Upper lobe of right lung (tissue), 1 donor: ENCODE measurements around the gene CTAG2. TPM values are rescaled to one million over a fixed set of nuclear protein-coding genes. Genes with fewer than 3 reads are reported as not detected.

Source experiments
- ATAC-seq: fragments of 200-7000 bp; cut with Tn5 transposase; one replicate; pipeline ENCODE4 v1.9.1; 2020; ENCODE audit warnings: mild to moderate bottlenecking, moderate library complexity
- DNase-seq: peaks from one replicate; pipeline ENCODE4 v3.0.0-alpha.2; 2020
- H3K27ac ChIP-seq: fragments of 200-600 bp; one replicate; pipeline ENCODE4 v1.8.0; 2022
- H3K27me3 ChIP-seq: fragments of 200-600 bp; one replicate; pipeline ENCODE4 v1.8.0; 2022; ENCODE audit warnings: mild to moderate bottlenecking
- H3K36me3 ChIP-seq: fragments of 200-600 bp; one replicate; pipeline ENCODE4 v1.8.0; 2022
- H3K4me1 ChIP-seq: fragments of 200-600 bp; one replicate; pipeline ENCODE4 v1.8.0; 2022
- H3K4me3 ChIP-seq: fragments of 200-600 bp; one replicate; pipeline ENCODE4 v1.8.0; 2022; ENCODE audit warnings: mild to moderate bottlenecking
- H3K9me3 ChIP-seq: fragments of 200-600 bp; one replicate; pipeline ENCODE4 v1.8.0; 2022
- intact Hi-C: fragments of 100-400 bp; cut with DNase I; formaldehyde crosslinking; loops from one replicate; pipeline ENCODE4 v1.11.0; 2022
- total RNA-seq: library from RNA; stranded (reverse); fragmentation: NEBNext Ultra II Directional; extraction: Animal tissue kit (Norgen Biotek cat#: 25700); gene quantifications from one replicate; pipeline ENCODE4 v1.2.1, GENCODE V29; 2021
- TF ChIP-seq, protein P1 (sequence below): fragments of 200-600 bp; IDR thresholded peaks from one replicate; pipeline ENCODE4 v1.8.0; 2022; ENCODE audit warnings: antibody characterized with exemption
- donor health status: DM: no; HTN: yes; CAD: no; lungs with severe emphysema.

Gene CTAG2
- total RNA-seq, 1 donor from 2014 or later: not detected

DNA sequence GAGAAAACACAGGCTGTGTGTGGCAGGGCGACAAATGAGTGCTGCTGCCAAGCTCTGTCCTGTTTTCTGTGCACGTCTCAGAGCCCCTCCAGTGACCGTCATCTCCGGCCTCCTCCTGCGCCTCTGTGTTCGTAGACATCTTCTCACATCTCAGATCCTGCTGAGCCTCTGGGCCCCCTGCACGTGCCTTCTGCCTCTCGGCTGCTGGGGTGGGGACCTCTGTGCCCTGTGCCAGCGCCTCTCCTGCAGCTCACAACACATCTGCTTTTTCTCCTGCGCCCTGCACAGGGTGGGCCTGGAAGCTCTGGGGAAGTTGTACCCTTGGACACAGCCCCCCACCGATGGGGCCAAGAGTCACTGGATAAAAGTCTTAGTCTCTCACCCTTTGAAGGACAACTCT, 2.4 kb upstream of the CTAG2 start:
- ATAC-seq: no peak
- Histone ChIP-seq H3K27me3 (no peaks in the 10 kb centered on the region), H3K4me3 (no peak overlapping the region), H3K36me3 (no peaks in the 10 kb centered on the region), H3K27ac (no peak overlapping the region), H3K4me1 (no peaks in the 10 kb centered on the region), H3K9me3 (no peaks in the 10 kb centered on the region)
- TF ChIP-seq, protein P1, sequence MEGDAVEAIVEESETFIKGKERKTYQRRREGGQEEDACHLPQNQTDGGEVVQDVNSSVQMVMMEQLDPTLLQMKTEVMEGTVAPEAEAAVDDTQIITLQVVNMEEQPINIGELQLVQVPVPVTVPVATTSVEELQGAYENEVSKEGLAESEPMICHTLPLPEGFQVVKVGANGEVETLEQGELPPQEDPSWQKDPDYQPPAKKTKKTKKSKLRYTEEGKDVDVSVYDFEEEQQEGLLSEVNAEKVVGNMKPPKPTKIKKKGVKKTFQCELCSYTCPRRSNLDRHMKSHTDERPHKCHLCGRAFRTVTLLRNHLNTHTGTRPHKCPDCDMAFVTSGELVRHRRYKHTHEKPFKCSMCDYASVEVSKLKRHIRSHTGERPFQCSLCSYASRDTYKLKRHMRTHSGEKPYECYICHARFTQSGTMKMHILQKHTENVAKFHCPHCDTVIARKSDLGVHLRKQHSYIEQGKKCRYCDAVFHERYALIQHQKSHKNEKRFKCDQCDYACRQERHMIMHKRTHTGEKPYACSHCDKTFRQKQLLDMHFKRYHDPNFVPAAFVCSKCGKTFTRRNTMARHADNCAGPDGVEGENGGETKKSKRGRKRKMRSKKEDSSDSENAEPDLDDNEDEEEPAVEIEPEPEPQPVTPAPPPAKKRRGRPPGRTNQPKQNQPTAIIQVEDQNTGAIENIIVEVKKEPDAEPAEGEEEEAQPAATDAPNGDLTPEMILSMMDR: no peak
- intact Hi-C loops: no loop called here
- no peak for DNase-seq

DNA sequence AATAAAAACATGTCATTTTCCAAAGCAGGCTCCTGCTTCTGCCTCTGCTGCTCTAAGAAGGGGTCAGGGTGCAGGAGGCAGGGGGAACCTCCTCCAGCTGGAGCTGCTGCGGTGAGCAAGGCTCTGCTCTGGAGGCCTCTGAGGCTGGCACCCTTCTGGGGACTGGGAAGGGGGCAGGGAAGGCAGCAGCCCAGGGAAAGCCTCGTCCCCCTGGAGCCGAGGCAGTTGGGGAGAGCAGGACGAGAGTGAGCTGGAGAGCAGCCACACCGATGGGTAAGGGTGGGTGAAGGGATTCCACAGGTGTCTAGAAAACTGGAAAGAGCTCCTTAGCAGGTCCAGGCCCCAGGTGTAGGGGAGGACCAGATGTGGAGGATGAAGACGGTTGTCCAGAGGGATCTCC, 2.0 kb upstream of the CTAG2 start:
- no peak overlapping the region for H3K27ac ChIP-seq
- intact Hi-C loops: no loop called here
- H3K4me3 ChIP-seq: no peak overlapping the region
- H3K9me3 ChIP-seq: no peaks in the 10 kb centered on the region
- no peaks in the 10 kb centered on the region for H3K36me3 ChIP-seq
- H3K4me1 ChIP-seq: no peaks in the 10 kb centered on the region
- ATAC-seq (no peak), DNase-seq (no peak)
- no peaks in the 10 kb centered on the region for H3K27me3 ChIP-seq
- TF ChIP-seq, protein P1: no peak

DNA sequence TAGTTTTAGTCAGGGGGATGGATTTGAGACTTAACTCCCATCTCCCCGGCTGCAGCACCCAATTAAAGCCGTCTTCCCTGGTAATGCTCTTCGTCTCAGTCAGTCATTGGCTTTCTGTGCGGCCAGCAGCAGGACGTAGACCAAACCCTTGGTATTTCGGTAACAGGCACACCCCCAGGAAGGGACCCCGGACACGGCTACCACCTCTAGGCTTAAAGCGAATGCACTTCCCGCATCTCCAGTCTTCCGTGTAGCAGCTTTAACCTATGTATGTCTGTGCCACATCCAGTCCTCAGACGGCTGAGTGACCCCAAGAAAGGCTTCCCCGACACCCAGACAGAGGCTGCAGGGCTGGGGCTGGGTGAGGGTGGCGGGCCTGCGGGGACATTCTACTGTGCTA, 1.5 kb upstream of the CTAG2 start:
- no peaks in the 10 kb centered on the region for H3K36me3 ChIP-seq
- intact Hi-C loops: no loop called here
- DNase-seq (no peak), ATAC-seq (no peak)
- no peak overlapping the region for H3K27ac ChIP-seq
- no peaks in the 10 kb centered on the region for H3K27me3 ChIP-seq
- H3K4me3 ChIP-seq: no peak overlapping the region
- no peaks in the 10 kb centered on the region for H3K9me3 ChIP-seq
- TF ChIP-seq, protein P1: no peak
- no peaks in the 10 kb centered on the region for H3K4me1 ChIP-seq

DNA sequence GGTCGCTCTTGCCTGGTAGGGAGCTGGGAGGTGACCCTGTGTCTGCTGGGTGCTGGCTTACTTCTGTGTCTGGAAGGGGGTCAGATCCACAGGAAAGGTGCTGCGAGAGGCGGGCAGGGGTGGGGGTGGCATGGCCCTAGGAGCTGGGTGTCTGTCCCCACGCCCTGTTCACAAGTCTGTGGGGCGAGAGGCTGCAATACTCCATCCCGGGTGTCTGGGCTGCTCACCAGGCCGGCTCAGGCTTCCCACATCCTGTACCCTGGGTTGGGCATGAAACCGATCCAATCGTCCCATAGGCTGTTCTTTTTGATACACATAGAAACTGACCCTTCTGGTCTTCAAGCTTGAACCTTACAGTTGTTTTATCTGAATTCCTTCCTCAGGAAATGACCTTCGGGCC, 993 bp upstream of the CTAG2 start:
- DNase-seq (no peak), ATAC-seq (no peak)
- H3K27me3 ChIP-seq: no peaks in the 10 kb centered on the region
- no peaks in the 10 kb centered on the region for H3K9me3 ChIP-seq
- H3K27ac ChIP-seq: no peak overlapping the region
- H3K36me3 ChIP-seq: no peaks in the 10 kb centered on the region
- TF ChIP-seq, protein P1: no peak
- no peak overlapping the region for H3K4me3 ChIP-seq
- intact Hi-C loops: no loop called here
- H3K4me1 ChIP-seq: no peaks in the 10 kb centered on the region

DNA sequence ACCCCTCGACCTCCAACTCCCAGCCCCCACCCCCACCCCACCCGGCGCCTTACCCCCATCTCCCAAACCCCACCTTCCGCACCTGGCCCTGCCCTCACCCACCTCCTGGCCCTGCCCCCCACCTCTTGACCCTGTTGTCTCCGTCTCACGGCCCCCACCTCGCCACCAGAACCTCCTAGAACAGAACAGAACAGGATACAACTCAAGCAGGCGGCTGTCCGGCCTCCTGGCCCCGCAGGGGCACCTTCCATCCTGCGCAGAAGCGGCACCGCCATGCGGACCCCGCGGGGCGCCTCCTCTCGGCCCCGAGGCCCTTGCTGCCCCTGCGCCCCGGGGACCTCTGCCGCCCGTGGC, 354 bp downstream of the CTAG2 start:
- TF ChIP-seq, protein P1: no peak
- Histone ChIP-seq H3K27ac (no peak overlapping the region), H3K9me3 (no peaks in the 10 kb centered on the region), H3K4me1 (no peaks in the 10 kb centered on the region), H3K36me3 (no peaks in the 10 kb centered on the region), H3K4me3 (no peak overlapping the region), H3K27me3 (no peaks in the 10 kb centered on the region)
- no peak for DNase-seq
- intact Hi-C loops: no loop called here
- no peak for ATAC-seq

DNA sequence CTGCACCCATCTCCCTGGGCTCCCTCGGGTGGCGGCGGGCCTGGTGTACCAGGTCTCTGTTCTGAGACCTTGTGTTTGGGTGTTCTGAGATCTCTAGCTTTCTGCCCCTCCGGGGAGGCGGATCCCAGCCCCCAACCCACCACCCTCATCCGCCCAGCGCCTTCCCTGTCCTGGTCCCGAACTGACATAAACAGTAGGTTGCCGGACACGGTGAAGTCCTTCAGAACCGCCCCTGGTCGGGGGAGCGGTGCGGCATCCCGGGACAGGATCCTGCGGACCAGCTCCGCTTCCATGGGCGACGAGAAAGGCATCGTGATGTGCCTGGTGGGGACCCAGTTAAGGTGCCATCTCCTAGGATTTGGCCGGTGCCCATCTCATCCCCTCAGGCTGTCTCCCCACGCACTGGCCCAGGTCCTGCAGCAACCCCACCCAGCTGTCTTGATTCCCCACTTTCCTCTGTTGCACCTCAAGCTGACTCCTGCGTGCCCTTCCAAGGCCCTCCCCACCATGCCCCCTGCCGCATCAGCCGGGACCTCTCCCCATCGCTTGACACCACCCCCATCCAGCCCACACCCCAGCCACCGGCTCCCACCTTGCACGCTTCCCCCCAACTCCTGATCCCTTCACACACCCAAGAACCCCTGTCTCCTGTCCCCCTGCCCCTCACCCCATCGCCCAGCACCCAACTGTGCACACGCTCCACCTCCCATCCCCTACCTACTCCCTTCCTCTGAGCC, 900 bp downstream of the CTAG2 start:
- Histone ChIP-seq H3K27me3 (no peaks in the 10 kb centered on the region), H3K9me3 (no peaks in the 10 kb centered on the region), H3K27ac (no peak overlapping the region), H3K4me3 (no peak overlapping the region), H3K4me1 (no peaks in the 10 kb centered on the region), H3K36me3 (no peaks in the 10 kb centered on the region)
- TF ChIP-seq, protein P1: no peak
- ATAC-seq (no peak), DNase-seq (no peak)
- intact Hi-C loops: no loop called here
